HepG2 (cell line): Measurements from ENCODE around the gene TMEM132D.

Source experiments
- FOXK1 ChIP-seq: sonication (generic); formaldehyde crosslinking; IDR thresholded peaks from 2 replicates; pipeline ENCODE4 v1.4.0; 2020; ENCODE audit warnings: low read depth, missing genetic modification reagents, borderline replicate concordance
- ZNF644 ChIP-seq: IDR thresholded peaks from 2 replicates; pipeline ENCODE4 v1.6.1; 2016; ENCODE audit warnings: low read depth

DNA sequence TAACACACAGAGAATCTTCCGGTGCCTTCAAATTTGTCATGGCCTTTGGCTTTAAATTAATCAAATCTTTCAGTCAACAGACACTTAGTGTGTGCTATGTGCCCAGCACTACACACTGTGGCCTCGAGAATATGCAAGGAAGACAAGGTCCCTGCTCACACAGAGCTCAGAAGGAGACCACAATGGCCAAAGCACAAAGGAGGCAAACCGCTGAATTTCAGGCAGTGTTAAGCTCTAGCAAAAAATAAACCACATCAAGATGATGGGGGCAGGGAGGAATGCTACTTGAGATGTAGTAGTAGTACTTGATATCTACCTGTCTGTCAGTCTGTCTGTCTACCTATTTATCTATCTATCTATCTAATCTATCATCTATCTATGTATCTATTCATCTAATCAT is 227.9 kb downstream of the TMEM132D start:
- no peak for TF ChIP-seq ZNF644
- no peak for TF ChIP-seq FOXK1
